ENCODE data around the gene GALNT1.

GALNT1 gene

GRCh38 chr18:35694808-35695207, 113.3 kb downstream of the GALNT1 start:
- H3K27ac ChIP-seq (ENCODE audit: low read depth, low read length), result no peak overlapping the region
- H3K27me3 ChIP-seq (ENCODE audit: low read length), result no peaks in the 10 kb centered on the region
- TF ChIP-seq CTCF (IDR thresholded peaks at IDR 0.05; ENCODE audit: insufficient read depth, low read length, poor library complexity, severe bottlenecking), result no peak
- TF ChIP-seq EZH2phosphoT487 (conservative IDR thresholded peaks at IDR 0.05; ENCODE audit: low read length), result no peak
- no peak overlapping the region for H3K9ac ChIP-seq (ENCODE audit: low read length)
- no peaks in the 10 kb centered on the region for H3K79me2 ChIP-seq (ENCODE audit: insufficient read depth, low read length)
- H2AFZ ChIP-seq (ENCODE audit: low read depth, low read length, severe bottlenecking), result no peak overlapping the region
- no peak overlapping the region for H3K4me3 ChIP-seq (ENCODE audit: insufficient read depth, low read length, poor library complexity, severe bottlenecking)
- no peak overlapping the region for H3K4me2 ChIP-seq (ENCODE audit: low read depth, low read length, poor library complexity, severe bottlenecking)
- H3K36me3 ChIP-seq (ENCODE audit: low read length), result 0 out of 2 replicates have a peak, but pooled peaks cover 2% of the 10 kb centered on the region
- no peaks in the 10 kb centered on the region for H3F3A ChIP-seq (ENCODE audit: insufficient read depth)
- H3K9me2 ChIP-seq (replicated peaks; ENCODE audit: insufficient read depth, low read length), result no peaks in the 10 kb centered on the region
- no peaks in the 10 kb centered on the region for H4K20me1 ChIP-seq (ENCODE audit: low read depth, low read length)
- no peaks in the 10 kb centered on the region for H3K9me3 ChIP-seq (ENCODE audit: insufficient read depth, low read length)

GRCh38 chr18:35695384-35695783, 113.8 kb downstream of the GALNT1 start:
- Histone ChIP-seq H3F3A (ENCODE audit: insufficient read depth) (no peaks in the 10 kb centered on the region), H3K9me3 (ENCODE audit: insufficient read depth, low read length) (no peaks in the 10 kb centered on the region), H3K27ac (ENCODE audit: low read depth, low read length) (no peak overlapping the region), H3K79me2 (ENCODE audit: insufficient read depth, low read length) (no peaks in the 10 kb centered on the region), H3K4me3 (ENCODE audit: insufficient read depth, low read length, poor library complexity, severe bottlenecking) (no peak overlapping the region), H2AFZ (ENCODE audit: low read depth, low read length, severe bottlenecking) (no peak overlapping the region), H3K9ac (ENCODE audit: low read length) (no peak overlapping the region), H4K20me1 (ENCODE audit: low read depth, low read length) (no peaks in the 10 kb centered on the region), H3K9me2 (replicated peaks; ENCODE audit: insufficient read depth, low read length) (no peaks in the 10 kb centered on the region), H3K4me2 (ENCODE audit: low read depth, low read length, poor library complexity, severe bottlenecking) (no peak overlapping the region), H3K36me3 (ENCODE audit: low read length) (0 out of 2 replicates have a peak, but pooled peaks cover 2% of the 10 kb centered on the region), H3K27me3 (ENCODE audit: low read length) (no peaks in the 10 kb centered on the region)
- TF ChIP-seq EZH2phosphoT487 (conservative IDR thresholded peaks at IDR 0.05; ENCODE audit: low read length) (no peak), CTCF (IDR thresholded peaks at IDR 0.05; ENCODE audit: insufficient read depth, low read length, poor library complexity, severe bottlenecking) (no peak)

- Histone ChIP-seq H3K36me3 (ENCODE audit: low read length) (0 out of 2 replicates have a peak, but pooled peaks cover 2% of the 10 kb centered on the region), H3K9me2 (replicated peaks; ENCODE audit: insufficient read depth, low read length) (no peaks in the 10 kb centered on the region), H3K79me2 (ENCODE audit: insufficient read depth, low read length) (no peaks in the 10 kb centered on the region), H4K20me1 (ENCODE audit: low read depth, low read length) (no peaks in the 10 kb centered on the region), H3K27me3 (ENCODE audit: low read length) (no peaks in the 10 kb centered on the region), H3K4me2 (ENCODE audit: low read depth, low read length, poor library complexity, severe bottlenecking) (no peak overlapping the region), H3K9ac (ENCODE audit: low read length) (no peak overlapping the region), H3F3A (ENCODE audit: insufficient read depth) (no peaks in the 10 kb centered on the region), H3K27ac (ENCODE audit: low read depth, low read length) (no peak overlapping the region), H3K4me3 (ENCODE audit: insufficient read depth, low read length, poor library complexity, severe bottlenecking) (no peak overlapping the region), H3K9me3 (ENCODE audit: insufficient read depth, low read length) (no peaks in the 10 kb centered on the region), H2AFZ (ENCODE audit: low read depth, low read length, severe bottlenecking) (no peak overlapping the region)
- TF ChIP-seq CTCF (IDR thresholded peaks at IDR 0.05; ENCODE audit: insufficient read depth, low read length, poor library complexity, severe bottlenecking) (no peak), EZH2phosphoT487 (conservative IDR thresholded peaks at IDR 0.05; ENCODE audit: low read length) (no peak)
Measured at GRCh38 chr18:35695803-35696202, 114.3 kb downstream of the GALNT1 start.

All from SU-DHL-6 (cell line).